Mesenchymal stem cell (in vitro differentiated cells and primary cell): ENCODE measurements around the gene KCNIP4.

Experiments
- DNase-seq: peaks from one replicate; pipeline ENCODE4 v3.0.0-alpha.2; 2013
- H2AFZ ChIP-seq: one replicate; pipeline ENCODE4 v1.6.1; 2013; ENCODE audit warnings: low read depth, mild to moderate bottlenecking, control low read depth, inconsistent platforms, low read length, moderate library complexity
- H2AK5ac ChIP-seq: 2 replicates; pipeline ENCODE4 v1.6.1; 2013; ENCODE audit warnings: low read length, moderate library complexity, mild to moderate bottlenecking, inconsistent platforms; ENCODE audit not compliant: severe bottlenecking
- H2BK120ac ChIP-seq: one replicate; pipeline ENCODE4 v1.6.1; 2013; ENCODE audit warnings: low read depth, mild to moderate bottlenecking, inconsistent platforms, low read length, moderate library complexity
- H2BK12ac ChIP-seq, 2 experiments: one replicate each; pipeline ENCODE4 v1.6.1; 2013; ENCODE audit warnings: inconsistent platforms in 2 of 2, low read length in 2 of 2, mild to moderate bottlenecking in 2 of 2, moderate library complexity in 2 of 2, control low read depth in 1 of 2
- H2BK15ac ChIP-seq: one replicate; pipeline ENCODE4 v1.6.1; 2013; ENCODE audit warnings: mild to moderate bottlenecking, low read depth, inconsistent platforms; ENCODE audit not compliant: poor library complexity, severe bottlenecking
- H2BK5ac ChIP-seq: 2 replicates; pipeline ENCODE4 v1.6.1; 2013; ENCODE audit warnings: low read depth, mild to moderate bottlenecking, low read length, control low read depth, inconsistent platforms; ENCODE audit not compliant: poor library complexity, severe bottlenecking
- H3K14ac ChIP-seq, 2 experiments: one replicate each; pipeline ENCODE4 v1.6.1; 2013; ENCODE audit warnings: inconsistent platforms in 2 of 2, low read length in 2 of 2, control low read depth in 1 of 2, mild to moderate bottlenecking in 1 of 2, moderate library complexity in 1 of 2
- H3K18ac ChIP-seq, 2 experiments: one replicate each; pipeline ENCODE4 v1.6.1; 2013; ENCODE audit warnings: inconsistent platforms in 2 of 2, low read length in 2 of 2, control low read depth in 1 of 2, low read depth in 1 of 2, mild to moderate bottlenecking in 1 of 2
- H3K23ac ChIP-seq, 2 experiments: one replicate each; pipeline ENCODE4 v1.6.1; 2013; ENCODE audit warnings: inconsistent platforms in 2 of 2, low read length in 2 of 2, mild to moderate bottlenecking in 2 of 2, moderate library complexity in 2 of 2, control low read depth in 1 of 2
- H3K27ac ChIP-seq: 2 replicates; pipeline ENCODE4 v1.5.1; 2013; ENCODE audit warnings: mild to moderate bottlenecking, moderate library complexity, low read length, control low read depth, inconsistent platforms; ENCODE audit not compliant: poor library complexity, severe bottlenecking
- H3K27me3 ChIP-seq, 2 experiments: 2 replicates each; pipeline versions ENCODE4 v1.6.1 to v1.7.0; 2013; ENCODE audit warnings: low read length in 2 of 2, mild to moderate bottlenecking in 2 of 2, moderate library complexity in 2 of 2, control low read depth in 1 of 2, inconsistent platforms in 1 of 2; ENCODE audit not compliant: control insufficient read depth in 1 of 2, insufficient read depth in 1 of 2
- H3K36me3 ChIP-seq, 2 experiments: 2 replicates each; pipeline versions ENCODE4 v1.6.1 to v1.7.0; 2013; ENCODE audit warnings: low read length in 2 of 2, control low read depth in 1 of 2, inconsistent platforms in 1 of 2, low read depth in 1 of 2, mild to moderate bottlenecking in 1 of 2; ENCODE audit not compliant: insufficient read depth in 2 of 2, control insufficient read depth in 1 of 2
- H3K4ac ChIP-seq, 2 experiments: one replicate each; pipeline ENCODE4 v1.6.1; 2013; ENCODE audit warnings: inconsistent platforms in 2 of 2, low read length in 2 of 2, mild to moderate bottlenecking in 2 of 2, moderate library complexity in 2 of 2, control low read depth in 1 of 2, low read depth in 1 of 2
- H3K4me1 ChIP-seq: 2 replicates; pipeline ENCODE4 v1.6.1; 2013; ENCODE audit warnings: low read depth, low read length, control low read depth; ENCODE audit not compliant: control insufficient read depth, insufficient read depth
- H3K4me2 ChIP-seq: 2 replicates; pipeline ENCODE4 v1.6.1; 2013; ENCODE audit warnings: low read length, mild to moderate bottlenecking, inconsistent platforms; ENCODE audit not compliant: poor library complexity, severe bottlenecking
- H3K4me3 ChIP-seq, 2 experiments: 2 replicates each; pipeline versions ENCODE4 v1.5.1 to v1.7.0; 2013; ENCODE audit warnings: low read length in 2 of 2, mild to moderate bottlenecking in 2 of 2, control low read depth in 1 of 2, low read depth in 1 of 2; ENCODE audit not compliant: insufficient read depth in 1 of 2
- H3K79me1 ChIP-seq: replicated peaks from 2 replicates; pipeline ENCODE4 v1.6.1; 2013; ENCODE audit warnings: mild to moderate bottlenecking, control low read depth, low read length, inconsistent platforms; ENCODE audit not compliant: poor library complexity, severe bottlenecking
- H3K9ac ChIP-seq: 2 replicates; pipeline ENCODE4 v1.7.0; 2013; ENCODE audit warnings: mild to moderate bottlenecking, low read length, moderate library complexity
- H3K9me3 ChIP-seq: 2 replicates; pipeline ENCODE4 v1.7.0; 2013; ENCODE audit warnings: mild to moderate bottlenecking, low read length; ENCODE audit not compliant: control insufficient read depth
- H4K8ac ChIP-seq: one replicate; pipeline ENCODE4 v1.6.1; 2013; ENCODE audit warnings: inconsistent platforms, mild to moderate bottlenecking, low read length, moderate library complexity
- H4K91ac ChIP-seq: one replicate; pipeline ENCODE4 v1.6.1; 2013; ENCODE audit warnings: mild to moderate bottlenecking, low read length, inconsistent platforms
- WGBS: methylation state at CpG from one replicate; pipeline ENCODE4 v1.1.7; 2013; ENCODE audit warnings: mixed read lengths; 5-methylcytosine and 5-hydroxymethylcytosine counted together

The KCNIP4 gene

GRCh38 chr4:21735866-21736265 lies 212.7 kb downstream of the KCNIP4 start:
- Histone ChIP-seq H3K14ac (no peak overlapping the region), H3K4me1 (no peaks in the 10 kb centered on the region), H3K4me2 (no peak overlapping the region), H3K9ac (no peak overlapping the region), H2BK5ac (no peak overlapping the region), H3K4me3 (no peak overlapping the region), H4K8ac (no peak overlapping the region), H3K27ac (no peak overlapping the region), H3K4ac (no peak overlapping the region), H2BK12ac (no peak overlapping the region), H3K79me1 (no peaks in the 10 kb centered on the region), H2AK5ac (no peak overlapping the region), H3K36me3 (no peaks in the 10 kb centered on the region), H3K23ac (no peak overlapping the region), H2BK120ac (no peak overlapping the region), H3K18ac (no peak overlapping the region), H4K91ac (no peak overlapping the region), H3K9me3 (no peaks in the 10 kb centered on the region), H2AFZ (no peak overlapping the region), H3K27me3 (no peaks in the 10 kb centered on the region), H2BK15ac (no peak overlapping the region)
- 88% methylated on average over 2 of the region's 2 CpGs for WGBS
- DNase-seq: no peak

- no peak overlapping the region for H3K18ac ChIP-seq
- H2AFZ ChIP-seq: no peak overlapping the region
- H3K4me3 ChIP-seq: no peak overlapping the region
- no peak overlapping the region for H2BK15ac ChIP-seq
- no peak overlapping the region for H3K14ac ChIP-seq
- H3K9ac ChIP-seq: no peak overlapping the region
- DNase-seq: no peak
- H3K27ac ChIP-seq: no peak overlapping the region
- H4K91ac ChIP-seq: no peak overlapping the region
- no peak overlapping the region for H3K4ac ChIP-seq
- no peak overlapping the region for H3K23ac ChIP-seq
- H2BK12ac ChIP-seq: no peak overlapping the region
- H3K4me2 ChIP-seq: no peak overlapping the region
- H2AK5ac ChIP-seq: no peak overlapping the region
- H2BK120ac ChIP-seq: no peak overlapping the region
- no peak overlapping the region for H2BK5ac ChIP-seq
- WGBS: no CpG with 5 or more reads among the region's 3 CpGs
- no peaks in the 10 kb centered on the region for H3K9me3 ChIP-seq
- H3K27me3 ChIP-seq: no peaks in the 10 kb centered on the region
- no peaks in the 10 kb centered on the region for H3K4me1 ChIP-seq
- no peaks in the 10 kb centered on the region for H3K79me1 ChIP-seq
- H3K36me3 ChIP-seq: no peaks in the 10 kb centered on the region
- H4K8ac ChIP-seq: no peak overlapping the region
These were observed 214.5 kb downstream of the KCNIP4 start for GRCh38 chr4:21733894-21734630.

GRCh38 chr4:21728304-21728703 lies 220.3 kb downstream of the KCNIP4 start:
- Histone ChIP-seq H3K4me1 (no peaks in the 10 kb centered on the region), H3K23ac (no peak overlapping the region), H2BK15ac (no peak overlapping the region), H3K9me3 (no peaks in the 10 kb centered on the region), H3K9ac (no peak overlapping the region), H2BK120ac (no peak overlapping the region), H3K4me3 (no peak overlapping the region), H3K36me3 (no peaks in the 10 kb centered on the region), H3K14ac (no peak overlapping the region), H2BK5ac (no peak overlapping the region), H2AFZ (peak overlapping the region; percentile 39), H2AK5ac (no peak overlapping the region), H4K91ac (no peak overlapping the region), H3K27me3 (no peaks in the 10 kb centered on the region), H3K27ac (no peak overlapping the region), H3K79me1 (no peaks in the 10 kb centered on the region), H3K18ac (peak overlapping the region in 1 of 2 experiments; percentile 34), H4K8ac (no peak overlapping the region), H3K4me2 (no peak overlapping the region), H2BK12ac (no peak overlapping the region), H3K4ac (no peak overlapping the region)
- WGBS: 13% methylated on average over 2 of the region's 2 CpGs
- DNase-seq: no peak

GRCh38 chr4:21726255-21726815 lies 222.2 kb downstream of the KCNIP4 start:
- no peak overlapping the region for H3K4ac ChIP-seq
- no peak overlapping the region for H3K4me3 ChIP-seq
- no peak overlapping the region for H2BK15ac ChIP-seq
- no peak overlapping the region for H2BK120ac ChIP-seq
- no peak overlapping the region for H3K18ac ChIP-seq
- H3K79me1 ChIP-seq: no peaks in the 10 kb centered on the region
- 36% methylated on average over 4 of the region's 5 CpGs for WGBS
- no peaks in the 10 kb centered on the region for H3K4me1 ChIP-seq
- no peaks in the 10 kb centered on the region for H3K9me3 ChIP-seq
- H2AK5ac ChIP-seq: no peak overlapping the region
- H4K91ac ChIP-seq: no peak overlapping the region
- H3K4me2 ChIP-seq: no peak overlapping the region
- no peak overlapping the region for H3K23ac ChIP-seq
- H4K8ac ChIP-seq: no peak overlapping the region
- DNase-seq: peak; percentile 72
- no peak overlapping the region for H2BK5ac ChIP-seq
- no peaks in the 10 kb centered on the region for H3K27me3 ChIP-seq
- H3K27ac ChIP-seq: no peak overlapping the region
- no peak overlapping the region for H3K9ac ChIP-seq
- H2BK12ac ChIP-seq: no peak overlapping the region
- H3K36me3 ChIP-seq: no peaks in the 10 kb centered on the region
- H2AFZ ChIP-seq: no peak overlapping the region
- H3K14ac ChIP-seq: no peak overlapping the region
